Epithelial cell of esophagus (primary cell): ENCODE results near the gene FBXL17.

Experiments used
- DNase-seq: peaks from one replicate; pipeline ENCODE4 v3.0.0; 2010; ENCODE audit warnings: low read depth
- H3K4me3 ChIP-seq: 2 replicates; pipeline ENCODE4 v1.5.1; 2011; ENCODE audit warnings: mild to moderate bottlenecking, low read length, control low read depth
- TF ChIP-seq, protein P1 (sequence below): IDR thresholded peaks from 2 replicates; pipeline ENCODE4 v1.5.1; 2011; ENCODE audit warnings: low read depth, mild to moderate bottlenecking, low read length, control low read depth, inconsistent platforms; ENCODE audit not compliant: insufficient read depth; ENCODE audit errors: missing control alignments

Gene FBXL17

DNA sequence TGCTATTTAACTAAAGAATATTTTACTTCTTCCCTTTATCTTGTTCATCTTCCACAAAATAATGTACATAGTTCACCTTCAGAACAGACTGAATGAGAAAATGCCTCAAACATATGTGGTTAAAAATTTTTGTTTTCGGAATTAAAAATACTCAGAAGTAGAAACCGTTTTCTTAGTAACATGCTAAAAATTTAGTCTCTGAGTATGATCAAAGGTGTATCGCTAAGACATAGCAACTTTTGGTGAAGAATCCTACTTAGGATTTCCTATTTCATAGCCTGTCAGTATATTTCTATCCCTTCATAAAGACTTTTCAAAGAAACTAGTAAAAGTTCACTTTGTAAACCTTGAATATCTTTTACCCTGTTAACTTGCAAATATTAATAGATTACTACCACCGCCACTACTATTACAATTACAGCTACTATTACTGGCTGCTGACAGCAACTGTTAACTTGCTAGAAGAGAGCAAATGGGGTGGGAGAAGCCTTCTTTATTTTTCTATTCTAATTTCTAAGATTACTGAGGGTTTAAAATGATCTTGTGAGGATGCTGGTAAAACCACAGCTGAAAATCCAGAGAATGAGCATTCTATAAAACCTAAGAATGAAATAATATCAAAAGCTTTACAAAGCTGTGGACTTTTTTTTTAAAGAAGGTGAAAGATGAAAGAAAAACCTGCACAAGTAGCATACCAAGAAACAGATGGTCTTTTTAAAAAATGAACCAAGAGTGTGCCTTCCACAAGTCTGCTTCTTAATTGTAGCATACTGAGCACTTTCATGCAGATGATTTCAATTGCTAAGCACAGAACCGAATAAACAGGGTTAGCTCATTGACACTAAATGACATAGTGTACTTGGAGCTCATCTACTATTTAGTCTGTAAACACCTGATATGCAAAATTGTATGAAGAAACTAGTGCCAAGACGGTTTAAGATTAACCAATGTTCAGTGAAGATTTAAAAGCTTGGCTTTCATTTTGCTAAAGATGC, 464.9 kb downstream of the FBXL17 start:
- no peak overlapping the region for H3K4me3 ChIP-seq
- DNase-seq = no peak
- TF ChIP-seq, protein P1, sequence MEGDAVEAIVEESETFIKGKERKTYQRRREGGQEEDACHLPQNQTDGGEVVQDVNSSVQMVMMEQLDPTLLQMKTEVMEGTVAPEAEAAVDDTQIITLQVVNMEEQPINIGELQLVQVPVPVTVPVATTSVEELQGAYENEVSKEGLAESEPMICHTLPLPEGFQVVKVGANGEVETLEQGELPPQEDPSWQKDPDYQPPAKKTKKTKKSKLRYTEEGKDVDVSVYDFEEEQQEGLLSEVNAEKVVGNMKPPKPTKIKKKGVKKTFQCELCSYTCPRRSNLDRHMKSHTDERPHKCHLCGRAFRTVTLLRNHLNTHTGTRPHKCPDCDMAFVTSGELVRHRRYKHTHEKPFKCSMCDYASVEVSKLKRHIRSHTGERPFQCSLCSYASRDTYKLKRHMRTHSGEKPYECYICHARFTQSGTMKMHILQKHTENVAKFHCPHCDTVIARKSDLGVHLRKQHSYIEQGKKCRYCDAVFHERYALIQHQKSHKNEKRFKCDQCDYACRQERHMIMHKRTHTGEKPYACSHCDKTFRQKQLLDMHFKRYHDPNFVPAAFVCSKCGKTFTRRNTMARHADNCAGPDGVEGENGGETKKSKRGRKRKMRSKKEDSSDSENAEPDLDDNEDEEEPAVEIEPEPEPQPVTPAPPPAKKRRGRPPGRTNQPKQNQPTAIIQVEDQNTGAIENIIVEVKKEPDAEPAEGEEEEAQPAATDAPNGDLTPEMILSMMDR = no peak

GRCh38 chr5:107915176-107915812, 466.6 kb downstream of the FBXL17 start:
- TF ChIP-seq, protein P1 = no peak
- DNase-seq = no peak
- H3K4me3 ChIP-seq = no peak overlapping the region

DNA sequence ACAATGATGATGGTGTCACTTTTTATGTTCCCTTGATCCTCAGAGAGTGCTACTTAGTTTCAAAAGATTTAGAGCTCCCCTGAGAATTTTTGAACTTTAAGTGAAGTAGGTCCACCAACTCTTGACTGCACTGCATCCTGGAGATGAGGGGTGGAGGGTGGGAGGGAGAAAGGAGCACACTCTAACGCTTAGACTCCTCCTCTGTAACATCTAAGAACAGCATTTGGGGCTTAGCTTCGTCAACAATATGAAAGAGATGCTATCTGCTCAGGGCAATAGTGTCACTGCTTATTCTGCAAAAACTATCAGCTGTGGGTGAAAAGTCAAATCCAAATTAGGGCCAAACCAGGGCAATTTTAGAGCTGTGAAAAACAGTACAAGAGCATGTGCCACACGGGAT, 468.4 kb downstream of the FBXL17 start:
- DNase-seq = no peak
- no peak overlapping the region for H3K4me3 ChIP-seq
- TF ChIP-seq, protein P1 = no peak

DNA sequence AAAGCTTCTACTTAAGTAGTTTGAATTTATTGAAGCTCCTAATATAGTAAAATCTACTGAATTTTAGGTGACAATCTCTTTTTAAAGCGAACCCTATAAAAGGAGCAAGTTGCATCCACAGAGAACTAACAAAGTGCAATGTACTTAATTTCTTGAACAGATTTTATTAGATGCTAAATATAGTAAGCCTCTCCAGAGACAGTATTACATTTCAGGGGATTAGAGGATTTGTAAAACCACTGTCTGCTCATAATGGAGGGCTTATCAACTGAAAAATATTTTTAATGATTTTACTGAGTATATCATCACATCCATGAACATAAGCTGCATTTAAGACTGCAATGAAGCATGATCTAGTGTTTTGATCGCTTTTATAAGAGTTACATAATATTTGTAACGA, 481.2 kb downstream of the FBXL17 start:
- TF ChIP-seq, protein P1 = no peak
- no peak for DNase-seq
- no peak overlapping the region for H3K4me3 ChIP-seq

DNA sequence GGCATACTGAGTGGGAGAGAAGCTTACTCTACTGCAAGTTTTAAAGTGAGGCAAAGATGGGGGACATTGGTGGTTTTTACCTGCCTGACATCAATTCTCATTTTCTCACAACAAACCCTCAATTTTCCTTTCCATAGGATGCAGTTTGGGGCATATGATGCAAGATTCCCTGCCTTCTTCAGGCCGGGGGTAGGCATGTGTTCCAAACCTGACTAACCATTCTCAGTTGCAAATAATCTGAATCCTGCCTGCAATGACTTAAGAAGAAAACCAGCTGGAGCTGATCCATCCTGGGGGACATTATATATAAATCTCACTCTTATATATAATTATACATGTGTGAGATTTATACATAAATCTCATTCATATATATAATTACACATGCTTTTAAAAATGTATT, 487.5 kb downstream of the FBXL17 start:
- TF ChIP-seq, protein P1 = no peak
- DNase-seq = no peak
- no peak overlapping the region for H3K4me3 ChIP-seq

GRCh38 chr5:107893642-107894041, 488.3 kb downstream of the FBXL17 start:
- no peak overlapping the region for H3K4me3 ChIP-seq
- TF ChIP-seq, protein P1 = no peak
- peak; percentile 83 for DNase-seq
